Measurements from ENCODE around the gene RASSF5.
A peak's percentile ranks its signal among the peaks of the same experiment; 100 is the strongest.

Gene RASSF5

GRCh38 chr1:206507284-206508129, at the start of gene RASSF5:
Gene RASSF5, plus strand, starts transcription at chr1:206507531. Its CDS starts 72 bp downstream, at chr1:206507603.
- no peaks in the 10 kb centered on the region for H3K36me3 ChIP-seq (replicated peaks; ENCODE audit: insufficient read depth, low read length)
- H3K27ac ChIP-seq (ENCODE audit: low read length): no peak within 1 kb of the TSS
- H3K27me3 ChIP-seq (replicated peaks; ENCODE audit: insufficient read depth, low read length): peaks cover 15% of the 10 kb centered on the region
- DNase-seq: peak; percentile 83
- TF ChIP-seq EZH2 (optimal IDR thresholded peaks at IDR 0.05; ENCODE audit: low read depth, low read length) (no peak), CTCF (IDR thresholded peaks at IDR 0.05; ENCODE audit: low read length) (no peak), EZH2phosphoT487 (IDR thresholded peaks at IDR 0.05; ENCODE audit: low read length) (no peak)
- H3K4me2 ChIP-seq (ENCODE audit: low read depth, low read length): peak within 1 kb of the TSS; percentile 94
- no peaks in the 10 kb centered on the region for H4K20me1 ChIP-seq (ENCODE audit: insufficient read depth, low read length)
- no peaks in the 10 kb centered on the region for H3K9me3 ChIP-seq (replicated peaks; ENCODE audit: insufficient read depth, low read length)
- no peaks in the 10 kb centered on the region for H3K79me2 ChIP-seq (ENCODE audit: low read length)
- no peaks in the 10 kb centered on the region; the same call in 1 of the 2 replicates for H3K4me1 ChIP-seq (ENCODE audit: low read length)
- H3K4me3 ChIP-seq (ENCODE audit: low read length): peak within 1 kb of the TSS; percentile 63
- H3K9ac ChIP-seq (ENCODE audit: low read length): no peak within 1 kb of the TSS; the same call in 1 of the 2 replicates
- no peaks in the 10 kb centered on the region for H3F3A ChIP-seq (ENCODE audit: insufficient read depth, low read length)
- no peaks in the 10 kb centered on the region for H3K9me2 ChIP-seq (replicated peaks; ENCODE audit: insufficient read depth, low read length)
- peak within 1 kb of the TSS; percentile 39 for H2AFZ ChIP-seq (ENCODE audit: low read length)

- Histone ChIP-seq H3F3A (ENCODE audit: insufficient read depth, low read length) (peaks cover 6% of the 10 kb centered on the region), H3K27me3 (replicated peaks; ENCODE audit: insufficient read depth, low read length) (no peaks in the 10 kb centered on the region), H3K9ac (ENCODE audit: low read length) (no peak overlapping the region), H3K4me3 (ENCODE audit: low read length) (no peak overlapping the region), H2AFZ (ENCODE audit: low read length) (no peak overlapping the region), H3K4me1 (ENCODE audit: low read length) (peaks cover 32% of the 10 kb centered on the region), H4K20me1 (ENCODE audit: insufficient read depth, low read length) (no peaks in the 10 kb centered on the region), H3K36me3 (replicated peaks; ENCODE audit: insufficient read depth, low read length) (no peaks in the 10 kb centered on the region), H3K9me3 (replicated peaks; ENCODE audit: insufficient read depth, low read length) (no peaks in the 10 kb centered on the region), H3K4me2 (ENCODE audit: low read depth, low read length) (no peak overlapping the region), H3K27ac (ENCODE audit: low read length) (no peak overlapping the region), H3K79me2 (ENCODE audit: low read length) (no peaks in the 10 kb centered on the region), H3K9me2 (replicated peaks; ENCODE audit: insufficient read depth, low read length) (no peaks in the 10 kb centered on the region)
- no peak for DNase-seq
- no peak for TF ChIP-seq EZH2 (optimal IDR thresholded peaks at IDR 0.05; ENCODE audit: low read depth, low read length)
- TF ChIP-seq EZH2phosphoT487 (IDR thresholded peaks at IDR 0.05; ENCODE audit: low read length): no peak
- no peak for TF ChIP-seq CTCF (IDR thresholded peaks at IDR 0.05; ENCODE audit: low read length)
These were observed 47.6 kb upstream of the RASSF5 start for GRCh38 chr1:206459703-206460102.

- Histone ChIP-seq H2AFZ (ENCODE audit: low read length) (no peak overlapping the region), H3K9me2 (replicated peaks; ENCODE audit: insufficient read depth, low read length) (no peaks in the 10 kb centered on the region), H3F3A (ENCODE audit: insufficient read depth, low read length) (peaks cover 6% of the 10 kb centered on the region), H3K4me3 (ENCODE audit: low read length) (no peak overlapping the region), H3K36me3 (replicated peaks; ENCODE audit: insufficient read depth, low read length) (no peaks in the 10 kb centered on the region), H3K4me2 (ENCODE audit: low read depth, low read length) (no peak overlapping the region), H3K4me1 (ENCODE audit: low read length) (peaks cover 39% of the 10 kb centered on the region), H3K9me3 (replicated peaks; ENCODE audit: insufficient read depth, low read length) (no peaks in the 10 kb centered on the region), H3K9ac (ENCODE audit: low read length) (no peak overlapping the region), H4K20me1 (ENCODE audit: insufficient read depth, low read length) (no peaks in the 10 kb centered on the region), H3K27me3 (replicated peaks; ENCODE audit: insufficient read depth, low read length) (no peaks in the 10 kb centered on the region), H3K27ac (ENCODE audit: low read length) (no peak overlapping the region), H3K79me2 (ENCODE audit: low read length) (no peaks in the 10 kb centered on the region)
- TF ChIP-seq EZH2 (optimal IDR thresholded peaks at IDR 0.05; ENCODE audit: low read depth, low read length) (no peak), EZH2phosphoT487 (IDR thresholded peaks at IDR 0.05; ENCODE audit: low read length) (no peak), CTCF (IDR thresholded peaks at IDR 0.05; ENCODE audit: low read length) (no peak)
- no peak for DNase-seq
These were observed 46.4 kb upstream of the RASSF5 start for GRCh38 chr1:206460836-206461426.

All from MM.1S (cell line).